Activated CD4-positive, CD25-positive, alpha-beta regulatory T cell (primary cell): ENCODE measurements around the gene CAMK2D.
"Not testable (repeated sequence)": the region's sequence is repeated elsewhere in the genome, so short reads cannot be mapped to it uniquely, and the experiment has no call there.

Source experiments
- DNase-seq, 4 experiments: peaks; one replicate each; lab custom pipeline; 2025; lab: John Stamatoyannopoulos, UW

CAMK2D gene

GRCh38 chr4:113730467-113731216 lies 30.9 kb downstream of the CAMK2D start:
- DNase-seq, result no peak

GRCh38 chr4:113727802-113728201 lies 33.7 kb downstream of the CAMK2D start:
- no peak for DNase-seq

- DNase-seq, result no peak
Observed at GRCh38 chr4:113725963-113726362, 35.6 kb downstream of the CAMK2D start.

GRCh38 chr4:113718252-113718651 lies 43.3 kb downstream of the CAMK2D start:
- no peak for DNase-seq

GRCh38 chr4:113711883-113712662 lies 49.5 kb downstream of the CAMK2D start:
- DNase-seq, result no peak

GRCh38 chr4:113708250-113708649 lies 53.3 kb downstream of the CAMK2D start:
- no peak for DNase-seq

GRCh38 chr4:113707048-113707447 lies 54.5 kb downstream of the CAMK2D start:
- no peak for DNase-seq

- not testable (repeated sequence) for DNase-seq
Observed at GRCh38 chr4:113705097-113705496, 56.4 kb downstream of the CAMK2D start.

- DNase-seq, result not testable (repeated sequence)
Observed at GRCh38 chr4:113702596-113702995, 58.9 kb downstream of the CAMK2D start.

GRCh38 chr4:113701169-113701568 lies 60.4 kb downstream of the CAMK2D start:
- DNase-seq, result no peak

GRCh38 chr4:113700602-113701150 lies 60.9 kb downstream of the CAMK2D start:
- DNase-seq, result no peak

GRCh38 chr4:113699772-113700171 lies 61.8 kb downstream of the CAMK2D start:
- no peak for DNase-seq

GRCh38 chr4:113697429-113697828 lies 64.1 kb downstream of the CAMK2D start:
- DNase-seq, result no peak

- DNase-seq, result no peak
Observed at GRCh38 chr4:113695328-113696169, 66.0 kb downstream of the CAMK2D start.

- DNase-seq, result no peak
Observed at GRCh38 chr4:113694008-113694407, 67.5 kb downstream of the CAMK2D start.

GRCh38 chr4:113692809-113693411 lies 68.6 kb downstream of the CAMK2D start:
- DNase-seq, result no peak

GRCh38 chr4:113691676-113692075 lies 69.9 kb downstream of the CAMK2D start:
- no peak for DNase-seq

GRCh38 chr4:113689394-113689793 lies 72.1 kb downstream of the CAMK2D start:
- no peak for DNase-seq

GRCh38 chr4:113687067-113687718 lies 74.3 kb downstream of the CAMK2D start:
- DNase-seq, result no peak

- DNase-seq, result not testable (repeated sequence)
Observed at GRCh38 chr4:113685157-113685556, 76.4 kb downstream of the CAMK2D start.

- no peak for DNase-seq
Observed at GRCh38 chr4:113684534-113685091, 76.9 kb downstream of the CAMK2D start.
